Heart left ventricle (tissue), 13 donors: ENCODE results near the gene OVAAL.

Experiments used
- POLR2A ChIP-seq, 2 donors: fragments of 450-650 bp; IDR thresholded peaks; one replicate each; pipeline ENCODE4 v1.6.1; 2017; ENCODE audit warnings: antibody characterized with exemption in 2 of 2, mild to moderate bottlenecking in 2 of 2, moderate library complexity in 2 of 2
- TF ChIP-seq, protein P1 (sequence below), 12 donors: fragments of 200-600 bp; sonication (generic) in 4 of 12; IDR thresholded peaks; one replicate each; pipeline versions ENCODE4 v1.5.0 to v1.8.0; 2018 to 2022; ENCODE audit warnings: antibody characterized with exemption in 12 of 12, mild to moderate bottlenecking in 5 of 12
- donor health status: ischemic (EF 13 %, LVEDD 7.1; RV severe dilation, severe dysfunction).
- donor health status: DM: no; HTN: yes; CAD: no.
- donor health status: DM: no; HTN: no; CAD: no.
- donor health status: ischemic (EF 25% LVEDD 6.9; RV normal size, moderate dysfunction).
- donor health status: ischemic (EF 25% LVEDD 5.7; RV mildly dilated, moderate dysfunction).
- donor health status: ischemic (EF 35%, LVEDD 5.7; RV mildly dilated, moderate dysfunction).
- donor health status: nonischemic (EF 11% LVEDD 7.7; RV severe dilation, severe dysfunction).
- donor health status: DM: yes; HTN: yes; CAD: no.
- donor health status: PGD.
- donor health status: ischemic (EF 29% LVEDD 5.4; RV normal size, mild dysfunction).
- donor health status: nonischemic (EF 23%, LVEDD 6.1; RV moderate dilation, normal function).

DNA sequence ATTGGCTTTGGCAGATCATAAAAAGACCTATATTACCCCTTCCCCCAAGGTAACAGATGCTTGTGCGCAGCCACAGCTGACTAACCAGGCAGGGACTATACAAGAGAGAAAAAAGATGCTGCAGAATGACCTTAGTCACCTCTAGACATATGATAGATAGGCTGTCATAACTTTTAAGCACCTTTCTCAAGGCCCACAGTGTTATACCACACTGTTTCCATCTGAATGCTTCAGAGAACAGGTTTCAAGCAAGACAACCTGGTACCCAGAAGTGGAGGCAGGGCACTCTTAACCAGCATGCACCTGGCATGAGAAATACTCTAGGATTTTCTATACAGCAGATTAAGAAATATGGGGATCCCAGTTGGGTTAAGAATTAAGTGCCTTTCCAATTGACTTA, 12.8 kb upstream of the OVAAL start:
- TF ChIP-seq, protein P1, sequence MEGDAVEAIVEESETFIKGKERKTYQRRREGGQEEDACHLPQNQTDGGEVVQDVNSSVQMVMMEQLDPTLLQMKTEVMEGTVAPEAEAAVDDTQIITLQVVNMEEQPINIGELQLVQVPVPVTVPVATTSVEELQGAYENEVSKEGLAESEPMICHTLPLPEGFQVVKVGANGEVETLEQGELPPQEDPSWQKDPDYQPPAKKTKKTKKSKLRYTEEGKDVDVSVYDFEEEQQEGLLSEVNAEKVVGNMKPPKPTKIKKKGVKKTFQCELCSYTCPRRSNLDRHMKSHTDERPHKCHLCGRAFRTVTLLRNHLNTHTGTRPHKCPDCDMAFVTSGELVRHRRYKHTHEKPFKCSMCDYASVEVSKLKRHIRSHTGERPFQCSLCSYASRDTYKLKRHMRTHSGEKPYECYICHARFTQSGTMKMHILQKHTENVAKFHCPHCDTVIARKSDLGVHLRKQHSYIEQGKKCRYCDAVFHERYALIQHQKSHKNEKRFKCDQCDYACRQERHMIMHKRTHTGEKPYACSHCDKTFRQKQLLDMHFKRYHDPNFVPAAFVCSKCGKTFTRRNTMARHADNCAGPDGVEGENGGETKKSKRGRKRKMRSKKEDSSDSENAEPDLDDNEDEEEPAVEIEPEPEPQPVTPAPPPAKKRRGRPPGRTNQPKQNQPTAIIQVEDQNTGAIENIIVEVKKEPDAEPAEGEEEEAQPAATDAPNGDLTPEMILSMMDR (IDR thresholded peaks at IDR 0.05) = no peak
- TF ChIP-seq POLR2A (IDR thresholded peaks at IDR 0.05) = no peak
